DMS153 treated with DMSO at 0.1 percent for 48 hours (cell line): ENCODE data around the gene TYMP.
"Not testable (repeated sequence)": the region's sequence is repeated elsewhere in the genome, so short reads cannot be mapped to it uniquely, and the experiment has no call there.

Source experiments
- DNase-seq: peaks from one replicate; lab custom pipeline; 2025; ENCODE audit not compliant: unreplicated experiment; lab: John Stamatoyannopoulos, UW

Gene TYMP

GRCh38 chr22:50524676-50525103 is 5.1 kb downstream of the TYMP start:
- no peak for DNase-seq

- DNase-seq = no peak
Measured at GRCh38 chr22:50523806-50524675, 5.8 kb downstream of the TYMP start.

- DNase-seq = no peak
Measured at GRCh38 chr22:50523458-50523805, 6.4 kb downstream of the TYMP start.

- no peak for DNase-seq
Measured at GRCh38 chr22:50522806-50523438, 6.9 kb downstream of the TYMP start.

- no peak for DNase-seq
Measured at GRCh38 chr22:50522208-50522805, 7.5 kb downstream of the TYMP start.

GRCh38 chr22:50521710-50522109 is 8.1 kb downstream of the TYMP start:
- DNase-seq = no peak

- DNase-seq = no peak
Measured at GRCh38 chr22:50520826-50521453, 8.9 kb downstream of the TYMP start.

- DNase-seq = not testable (repeated sequence)
Measured at GRCh38 chr22:50520184-50520583, 9.6 kb downstream of the TYMP start.

- no peak for DNase-seq
Measured at GRCh38 chr22:50519151-50519550, 10.7 kb downstream of the TYMP start.

- DNase-seq = no peak
Measured at GRCh38 chr22:50518606-50519005, 11.2 kb downstream of the TYMP start.

GRCh38 chr22:50517495-50518260 is 12.1 kb downstream of the TYMP start:
- no peak for DNase-seq

GRCh38 chr22:50516891-50517290 is 12.9 kb downstream of the TYMP start:
- no peak for DNase-seq

GRCh38 chr22:50516068-50516467 is 13.7 kb downstream of the TYMP start:
- no peak for DNase-seq

GRCh38 chr22:50513175-50513574 is 16.6 kb downstream of the TYMP start:
- DNase-seq = no peak

- no peak for DNase-seq
Measured at GRCh38 chr22:50508897-50509296, 20.9 kb downstream of the TYMP start.

- peak; percentile 88 for DNase-seq
Measured at GRCh38 chr22:50507991-50508884, 21.6 kb downstream of the TYMP start, which contains the start of gene NCAPH2. NCAPH2 (plus strand) TSS chr22:50508224; CDS start chr22:50508338, 114 bp downstream.

- DNase-seq = peak; percentile 88
Measured at GRCh38 chr22:50507421-50507990, 22.3 kb downstream of the TYMP start, which contains the start of gene LMF2. LMF2 (minus strand) TSS chr22:50507702; CDS start chr22:50507675, 27 bp downstream.

- no peak for DNase-seq
Measured at GRCh38 chr22:50506611-50507420, 23.0 kb downstream of the TYMP start.
